NCI-H82 treated with DMSO at 0.1 percent for 48 hours (cell line): Measurements from ENCODE around the gene OLFM4.

Experiments
- DNase-seq: peaks from one replicate; lab custom pipeline; 2025; ENCODE audit not compliant: unreplicated experiment; lab: John Stamatoyannopoulos, UW

The OLFM4 gene

DNA sequence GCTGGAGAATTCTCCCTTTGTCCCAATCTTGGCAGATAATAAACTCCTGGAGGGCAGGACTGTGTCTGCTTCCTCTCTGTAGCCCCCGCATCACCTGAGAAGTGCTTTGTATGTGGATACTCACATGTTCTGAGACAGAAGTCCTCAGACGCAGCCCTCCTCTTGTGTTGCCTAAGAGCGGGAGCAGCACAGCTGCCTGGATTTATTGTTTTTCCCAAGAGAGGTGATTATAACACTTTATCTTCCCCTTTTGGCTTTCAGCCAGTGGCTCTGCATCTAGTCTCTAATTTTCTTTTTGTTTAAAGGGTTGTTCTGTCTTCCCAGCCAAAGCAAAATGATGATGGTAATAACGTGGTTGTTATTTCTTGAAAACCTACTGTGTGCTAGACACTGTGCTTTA lies 36.1 kb downstream of the OLFM4 start:
- DNase-seq: peak; percentile 92

GRCh38 chr13:53066411-53066810 lies 37.8 kb downstream of the OLFM4 start:
- no peak for DNase-seq

GRCh38 chr13:53068585-53069520 lies 40.2 kb downstream of the OLFM4 start:
- DNase-seq: peak; percentile 63

- no peak for DNase-seq
These were observed 41.2 kb downstream of the OLFM4 start for GRCh38 chr13:53069800-53070199.

GRCh38 chr13:53073711-53074110 lies 45.1 kb downstream of the OLFM4 start:
- DNase-seq: no peak

- no peak for DNase-seq
These were observed 45.5 kb downstream of the OLFM4 start for GRCh38 chr13:53074114-53074513.

DNA sequence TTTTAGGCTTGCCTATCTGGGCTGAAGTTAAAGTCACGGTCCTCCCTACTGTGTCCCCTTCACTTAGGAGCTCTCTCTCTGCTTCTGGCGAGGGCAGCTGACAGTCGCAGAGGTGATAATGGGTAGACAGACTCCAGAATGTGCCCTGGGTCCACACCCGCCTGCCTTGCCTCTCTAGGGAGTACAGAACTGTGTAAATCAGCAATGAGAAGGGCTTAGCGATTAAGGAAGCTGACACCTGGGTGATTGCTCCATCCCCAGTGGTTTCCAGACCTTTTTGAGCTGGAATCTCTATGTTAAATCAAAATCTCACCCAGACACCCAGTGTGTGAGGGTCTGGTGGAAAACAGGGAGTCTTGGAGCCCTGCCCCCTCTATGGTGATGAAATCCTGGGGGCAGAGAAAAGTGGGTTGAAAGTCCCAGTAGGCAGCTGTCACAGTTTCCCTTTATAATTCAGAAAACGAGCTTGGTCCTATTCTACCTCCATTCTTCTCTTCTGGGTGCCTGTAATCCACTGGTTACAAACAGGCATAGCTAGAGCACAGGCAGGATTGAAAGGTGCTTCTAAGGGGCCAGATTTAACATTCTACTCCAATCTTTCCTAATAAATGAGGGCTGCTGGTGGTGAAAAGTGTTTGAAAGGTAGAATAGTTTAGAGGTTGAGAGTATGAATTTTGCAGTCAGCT lies 46.9 kb downstream of the OLFM4 start:
- peak; percentile 6 for DNase-seq

- DNase-seq: no peak
These were observed 51.1 kb downstream of the OLFM4 start for GRCh38 chr13:53079691-53080090.

GRCh38 chr13:53088871-53089270 lies 60.3 kb downstream of the OLFM4 start:
- no peak for DNase-seq

GRCh38 chr13:53089951-53090350 lies 61.3 kb downstream of the OLFM4 start:
- DNase-seq: no peak

DNA sequence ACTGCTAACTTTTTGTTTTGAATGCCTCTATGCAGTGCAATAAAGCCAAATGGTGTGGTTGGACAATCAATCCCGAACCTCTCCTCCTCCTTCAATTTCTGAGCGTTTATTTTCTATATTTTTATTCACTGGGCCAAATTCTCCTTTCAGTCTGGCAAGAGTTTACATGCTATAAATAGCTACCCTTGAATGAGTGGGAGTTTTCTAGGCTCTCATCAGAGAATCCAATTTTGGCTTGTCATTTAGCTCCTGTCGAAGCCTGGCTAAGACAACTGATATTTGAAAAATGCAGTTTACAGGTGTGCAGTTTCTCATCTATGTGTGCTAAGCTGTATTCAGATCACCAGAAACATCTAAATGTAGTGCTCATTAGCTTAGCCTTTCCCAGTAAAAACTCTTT lies 61.8 kb downstream of the OLFM4 start:
- DNase-seq: no peak

- DNase-seq: no peak
These were observed 64.3 kb downstream of the OLFM4 start for GRCh38 chr13:53092931-53093330.

DNA sequence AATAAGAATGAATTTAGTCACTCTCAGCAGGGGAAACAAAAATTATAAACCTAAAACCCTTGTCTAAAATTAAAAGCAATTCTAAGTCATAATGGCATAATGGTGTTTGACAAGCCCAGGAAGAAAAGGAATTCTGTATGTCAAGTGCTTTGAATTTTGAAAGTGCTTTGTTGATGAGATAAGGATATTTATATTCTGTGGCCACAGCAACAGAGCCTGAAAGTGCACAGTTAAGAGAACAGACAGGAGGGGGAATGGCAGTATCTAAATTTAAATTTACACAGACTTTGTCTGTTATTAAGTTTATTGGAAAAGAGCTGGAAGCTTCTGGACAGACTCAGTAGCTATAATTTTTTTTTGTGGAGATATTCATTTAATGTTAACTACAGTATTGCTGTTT lies 69.8 kb downstream of the OLFM4 start:
- no peak for DNase-seq

GRCh38 chr13:53100394-53101063 lies 71.9 kb downstream of the OLFM4 start:
- no peak for DNase-seq
